Stimulated activated CD8-positive, alpha-beta memory T cell treated with anti-CD3 and anti-CD28 coated beads, Interleukin-12 subunit alpha, Interleukin-12 subunit beta, amount 100 ng/mL, for 4 hours (primary cell): Measurements from ENCODE around the gene FCGR3B.
"Not testable (repeated sequence)": the region's sequence is repeated elsewhere in the genome, so short reads cannot be mapped to it uniquely, and the experiment has no call there.

ENCODE experiments used
- DNase-seq: peaks from one replicate; pipeline ENCODE4 v3.0.0-alpha.2; 2020; ENCODE audit warnings: low read depth

FCGR3B gene

GRCh38 chr1:161631076-161631475, at the start of gene FCGR3B:
FCGR3B (minus strand) TSS chr1:161631176; CDS start chr1:161631094, 82 bp downstream.
- no peak for DNase-seq

- no peak for DNase-seq
Measured at GRCh38 chr1:161678500-161678899, 47.5 kb upstream of the FCGR3B start.

GRCh38 chr1:161676958-161677689, 46.1 kb upstream of the FCGR3B start:
- DNase-seq, result no peak

- no peak for DNase-seq
Measured at GRCh38 chr1:161676441-161676840, 45.5 kb upstream of the FCGR3B start.

GRCh38 chr1:161674908-161675307, 43.9 kb upstream of the FCGR3B start:
- DNase-seq, result not testable (repeated sequence)

GRCh38 chr1:161674447-161674846, 43.5 kb upstream of the FCGR3B start:
- not testable (repeated sequence) for DNase-seq

- DNase-seq, result not testable (repeated sequence)
Measured at GRCh38 chr1:161673437-161673836, 42.5 kb upstream of the FCGR3B start.

GRCh38 chr1:161671045-161672020, 40.4 kb upstream of the FCGR3B start:
- DNase-seq, result not testable (repeated sequence)

- DNase-seq, result not testable (repeated sequence)
Measured at GRCh38 chr1:161664689-161665088, 33.7 kb upstream of the FCGR3B start.

- not testable (repeated sequence) for DNase-seq
Measured at GRCh38 chr1:161663569-161663968, 32.6 kb upstream of the FCGR3B start.

GRCh38 chr1:161662684-161663339, 31.8 kb upstream of the FCGR3B start, which contains the start of gene FCGR2B:
FCGR2B (plus strand) TSS chr1:161663143; CDS start chr1:161663242, 99 bp downstream.
- not testable (repeated sequence) for DNase-seq

GRCh38 chr1:161661660-161662311, 30.8 kb upstream of the FCGR3B start:
- DNase-seq, result not testable (repeated sequence)

GRCh38 chr1:161658524-161658923, 27.5 kb upstream of the FCGR3B start:
- DNase-seq, result not testable (repeated sequence)

GRCh38 chr1:161653971-161654370, 23.0 kb upstream of the FCGR3B start:
- not testable (repeated sequence) for DNase-seq

GRCh38 chr1:161653541-161653940, 22.6 kb upstream of the FCGR3B start:
- DNase-seq, result not testable (repeated sequence)

- DNase-seq, result not testable (repeated sequence)
Measured at GRCh38 chr1:161647507-161648360, 16.8 kb upstream of the FCGR3B start.

GRCh38 chr1:161644855-161645254, 13.9 kb upstream of the FCGR3B start:
- not testable (repeated sequence) for DNase-seq

- DNase-seq, result not testable (repeated sequence)
Measured at GRCh38 chr1:161643481-161644208, 12.7 kb upstream of the FCGR3B start.

GRCh38 chr1:161642697-161643096, 11.7 kb upstream of the FCGR3B start:
- not testable (repeated sequence) for DNase-seq

GRCh38 chr1:161639203-161639602, 8.2 kb upstream of the FCGR3B start:
- not testable (repeated sequence) for DNase-seq
